Renal cortex interstitium (tissue), 11 donors: ENCODE data around the gene HAGH. TPM values are rescaled to one million over a fixed set of nuclear protein-coding genes. Genes with fewer than 3 reads are reported as not detected.

Experiments
- DNase-seq, 11 donors: peaks; one replicate each; pipeline ENCODE4 v3.0.0-alpha.2; 2013; ENCODE audit warnings: low read depth in 9 of 11, low spot score in 4 of 11; ENCODE audit errors: extremely low read depth in 1 of 11
- polyA plus RNA-seq, 3 donors: library from polyadenylated mRNA; unstranded; fragments of 120-200 nt; gene quantifications; one replicate each; pipeline ENCODE4 v1.2.1, GENCODE V29; 2013; ENCODE audit not compliant: insufficient read length in 3 of 3

Gene HAGH
- polyA plus RNA-seq, 3 donors = 31.3 to 43.8 (median 42.3) TPM

DNA sequence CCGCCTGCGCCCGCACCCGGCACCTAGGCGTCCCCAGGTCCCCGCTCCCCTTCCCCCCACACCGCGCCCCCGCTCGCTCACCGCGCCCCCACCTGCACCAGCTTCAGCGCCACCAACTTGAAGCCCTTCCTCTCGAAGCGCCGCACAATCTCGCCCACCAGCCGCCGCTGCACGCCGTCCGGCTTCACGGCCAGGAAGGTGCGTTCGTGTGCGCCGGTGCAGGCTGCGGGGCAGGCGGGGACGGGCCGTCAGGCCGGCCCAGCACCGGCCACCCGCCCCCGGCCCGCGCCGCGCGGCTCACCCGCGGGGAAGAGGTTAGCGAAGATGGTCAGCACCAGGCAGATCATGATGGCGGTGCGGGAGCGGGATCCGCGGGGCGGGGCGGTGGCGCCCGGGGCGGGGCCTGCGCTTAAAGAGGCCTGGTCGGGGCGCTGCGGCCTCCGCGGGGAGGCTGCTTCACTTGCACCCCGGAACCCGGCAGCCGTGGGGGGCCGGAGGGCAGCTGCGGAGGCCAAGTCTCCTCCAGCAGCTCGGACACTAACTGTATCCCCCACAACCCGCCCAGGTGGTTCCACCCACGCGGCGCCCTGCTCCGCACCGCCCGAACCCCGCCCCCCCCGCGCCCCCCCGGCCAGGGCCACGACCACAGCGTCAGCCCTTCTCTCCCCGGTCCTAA lies 55.3 kb downstream of the HAGH start, which contains the start of gene NME3:
Gene NME3, minus strand, starts transcription at position 356 of the 676 bp plus-strand sequence. Its CDS starts 9 bp downstream, at position 347.
- DNase-seq = no peak

DNA sequence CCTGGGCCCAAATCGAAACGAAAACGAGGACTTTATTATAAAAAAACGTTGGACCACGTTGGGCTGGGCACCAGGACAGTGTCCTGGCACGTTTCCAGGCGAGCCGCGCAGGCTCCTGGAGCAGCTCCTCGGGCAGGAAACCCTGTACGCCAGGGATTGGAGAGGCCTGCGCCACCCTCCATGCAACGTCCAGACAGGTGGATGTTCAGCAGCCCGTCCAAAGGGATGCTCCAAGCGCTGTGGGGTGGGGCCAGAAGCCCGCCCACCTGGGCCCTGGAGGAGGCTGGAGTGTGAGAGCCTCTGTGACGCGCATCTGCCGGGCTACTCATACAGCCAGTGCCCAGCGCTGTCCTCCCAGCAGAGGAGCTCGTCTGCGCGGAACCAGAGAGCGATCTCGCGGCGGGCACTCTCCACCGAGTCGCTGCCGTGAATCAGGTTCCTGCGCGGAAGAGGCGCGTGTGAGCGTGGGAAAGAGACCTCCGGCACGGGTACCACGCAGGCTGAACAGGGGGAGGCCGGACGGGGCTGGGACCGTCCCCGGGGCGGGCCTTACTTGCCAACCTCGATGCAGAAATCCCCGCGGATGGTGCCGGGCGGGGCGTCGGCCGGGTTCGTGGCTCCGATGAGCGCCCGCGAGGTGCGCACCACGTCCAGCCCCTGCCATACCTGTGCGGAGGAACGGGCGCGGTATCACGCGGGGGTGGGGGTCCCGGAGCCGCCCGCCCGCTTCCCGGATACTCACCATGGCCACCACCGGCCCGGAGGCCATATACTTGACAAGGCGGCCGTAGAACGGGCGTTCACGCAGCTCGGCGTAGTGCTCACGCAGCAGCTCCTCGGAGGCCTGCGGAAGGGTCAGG lies 56.1 kb downstream of the HAGH start:
- no peak for DNase-seq

DNA sequence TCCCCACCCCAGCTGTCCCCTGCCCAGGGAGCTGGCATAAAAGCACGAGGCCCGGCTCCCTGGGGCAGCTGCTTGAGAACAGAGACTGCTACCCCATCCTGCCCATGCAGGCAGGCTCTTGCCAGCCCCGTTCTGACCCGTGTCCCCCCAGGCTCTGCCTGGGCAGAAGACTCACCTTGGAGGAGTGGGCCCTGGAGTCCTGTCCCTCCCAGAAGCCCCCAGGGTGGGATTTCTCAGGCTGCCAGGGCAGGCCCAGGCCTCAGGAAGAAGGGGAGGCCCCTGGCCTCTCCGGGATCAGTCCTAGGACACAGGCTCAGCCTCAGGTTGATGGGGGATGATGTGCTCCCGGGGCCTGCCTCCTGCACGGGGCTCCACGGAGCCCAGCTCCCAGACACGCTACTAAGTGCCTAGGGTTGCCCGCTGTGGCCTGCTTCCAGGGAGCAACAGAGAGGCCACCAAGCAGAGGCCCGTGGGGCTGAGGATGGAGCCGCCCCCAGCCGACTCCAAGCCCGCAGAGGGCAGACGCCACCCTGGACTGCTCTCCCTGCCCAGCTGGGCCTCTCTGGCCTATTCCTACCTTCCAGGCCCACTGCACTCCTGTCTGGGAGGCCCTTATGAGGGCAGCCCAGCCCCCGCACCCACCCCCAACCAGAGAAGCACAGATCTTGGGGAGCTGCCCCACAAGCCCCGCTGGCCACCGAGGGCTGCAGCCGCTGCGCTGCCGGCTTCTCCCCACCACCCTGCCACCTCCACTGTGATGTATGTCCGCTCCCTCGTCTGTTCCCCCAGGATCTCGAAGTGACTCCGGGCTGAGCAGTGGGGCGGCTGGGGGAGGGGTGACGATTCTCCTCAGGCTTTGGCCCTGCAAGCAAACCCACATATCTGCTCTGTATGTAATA lies 57.0 kb downstream of the HAGH start:
- DNase-seq = no peak

DNA sequence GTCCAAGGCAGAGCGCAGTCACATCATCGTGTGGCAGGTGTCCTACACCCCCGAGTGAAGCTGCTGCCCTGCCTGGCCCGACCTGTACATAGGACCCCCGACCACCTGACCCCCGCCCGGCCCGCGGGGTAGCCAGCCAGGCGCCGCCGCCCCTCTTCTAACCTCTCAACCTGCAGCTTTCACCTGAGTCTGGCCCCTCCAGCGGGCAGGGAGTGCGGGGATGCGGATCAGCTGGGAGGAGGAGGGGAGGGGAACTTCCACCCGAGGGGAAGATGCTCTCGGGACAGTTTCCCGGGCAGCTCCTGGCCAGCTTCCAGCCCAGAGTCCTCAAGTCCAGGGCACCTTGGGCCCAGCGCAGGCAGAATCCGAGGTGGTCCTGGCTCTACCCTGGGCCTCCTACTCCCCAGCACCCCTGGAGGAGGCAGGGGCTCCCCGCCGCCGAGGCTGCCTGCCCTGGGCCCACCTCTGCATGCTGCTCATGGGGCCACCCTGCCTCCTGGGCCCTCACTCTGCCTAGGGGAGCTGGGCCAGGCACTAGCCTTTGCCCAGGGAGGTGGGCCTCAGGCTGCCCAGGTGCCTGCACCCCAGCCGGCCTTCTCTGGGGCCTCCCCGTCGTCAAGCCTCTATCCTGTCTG lies 57.7 kb downstream of the HAGH start:
- DNase-seq = no peak

DNA sequence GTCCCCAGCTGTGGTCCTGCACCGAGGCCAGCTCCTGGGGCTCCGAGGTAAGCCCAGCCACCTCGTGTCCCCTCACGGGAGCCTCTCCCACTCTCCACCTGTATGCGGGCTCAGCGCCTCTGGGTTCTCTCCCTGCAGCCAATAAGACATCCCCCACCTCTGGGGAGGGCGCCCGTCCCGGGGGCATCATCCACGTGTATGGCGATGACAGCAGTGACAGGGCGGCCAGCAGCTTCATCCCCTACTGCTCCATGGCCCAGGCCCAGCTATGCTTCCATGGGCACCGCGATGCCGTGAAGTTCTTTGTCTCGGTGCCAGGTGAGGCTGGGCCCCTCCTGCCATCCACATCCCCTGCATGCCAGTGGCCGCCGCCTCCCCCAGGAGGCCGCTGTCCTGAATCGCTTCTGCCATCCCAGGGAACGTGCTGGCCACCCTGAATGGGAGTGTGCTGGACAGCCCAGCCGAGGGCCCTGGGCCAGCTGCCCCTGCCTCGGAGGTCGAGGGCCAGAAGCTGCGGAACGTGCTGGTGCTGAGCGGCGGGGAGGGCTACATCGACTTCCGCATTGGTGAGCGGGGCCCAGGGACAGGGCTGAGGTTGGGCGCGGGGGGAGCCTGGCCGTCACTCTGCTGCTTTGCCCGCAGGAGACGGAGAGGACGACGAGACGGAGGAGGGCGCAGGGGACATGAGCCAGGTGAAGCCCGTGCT lies 58.4 kb downstream of the HAGH start:
- DNase-seq = no peak

DNA sequence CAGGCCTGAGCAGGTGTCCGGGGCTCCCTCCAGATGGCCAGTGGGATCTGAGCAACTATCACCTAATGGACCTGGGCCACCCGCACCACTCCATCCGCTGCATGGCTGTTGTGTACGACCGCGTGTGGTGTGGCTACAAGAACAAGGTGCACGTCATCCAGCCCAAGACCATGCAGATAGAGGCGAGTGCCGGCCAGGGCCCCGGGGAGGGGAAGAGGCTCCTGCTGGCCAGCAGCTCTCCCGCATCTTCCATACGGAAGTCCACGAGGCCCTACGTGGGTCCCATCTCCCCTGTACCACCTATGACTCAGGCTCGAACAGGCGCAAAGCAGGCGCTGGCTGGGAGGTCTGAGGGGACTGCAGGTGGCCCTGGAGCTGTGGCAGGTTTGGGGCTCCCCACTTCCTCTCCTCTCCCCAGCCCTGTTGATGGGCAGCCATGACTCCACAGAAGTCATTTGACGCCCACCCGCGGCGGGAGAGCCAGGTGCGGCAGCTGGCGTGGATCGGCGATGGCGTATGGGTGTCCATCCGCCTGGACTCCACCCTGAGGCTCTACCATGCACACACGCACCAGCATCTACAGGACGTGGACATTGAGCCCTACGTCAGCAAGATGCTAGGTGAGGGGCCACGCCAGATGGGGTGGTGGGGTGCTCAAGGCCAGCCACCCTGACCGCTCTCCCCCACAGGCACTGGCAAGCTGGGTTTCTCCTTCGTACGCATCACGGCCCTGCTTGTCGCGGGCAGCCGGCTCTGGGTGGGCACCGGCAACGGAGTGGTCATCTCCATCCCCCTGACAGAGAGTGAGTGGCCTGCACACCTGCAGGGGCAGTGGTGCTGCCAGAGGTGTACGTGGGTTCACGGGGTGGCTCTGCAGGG lies 59.3 kb downstream of the HAGH start:
- DNase-seq = no peak

DNA sequence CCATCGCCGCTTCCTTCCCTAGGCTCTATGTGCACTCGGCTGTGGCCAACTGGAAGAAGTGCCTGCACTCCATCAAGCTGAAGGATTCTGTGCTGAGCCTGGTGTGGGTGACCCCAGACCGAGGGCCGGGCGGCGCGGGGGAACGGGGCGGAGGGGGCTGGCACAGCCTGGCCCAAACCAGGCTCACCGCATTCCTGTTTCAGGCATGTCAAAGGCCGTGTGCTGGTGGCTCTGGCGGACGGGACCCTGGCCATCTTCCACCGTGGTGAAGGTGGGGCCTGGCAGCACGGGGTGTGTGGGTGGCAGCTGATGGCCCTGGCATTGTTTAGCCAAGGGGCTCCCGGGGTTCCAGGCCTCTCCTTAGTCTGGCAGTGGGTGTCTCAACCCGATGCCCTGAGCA lies 59.9 kb downstream of the HAGH start:
- DNase-seq = no peak

DNA sequence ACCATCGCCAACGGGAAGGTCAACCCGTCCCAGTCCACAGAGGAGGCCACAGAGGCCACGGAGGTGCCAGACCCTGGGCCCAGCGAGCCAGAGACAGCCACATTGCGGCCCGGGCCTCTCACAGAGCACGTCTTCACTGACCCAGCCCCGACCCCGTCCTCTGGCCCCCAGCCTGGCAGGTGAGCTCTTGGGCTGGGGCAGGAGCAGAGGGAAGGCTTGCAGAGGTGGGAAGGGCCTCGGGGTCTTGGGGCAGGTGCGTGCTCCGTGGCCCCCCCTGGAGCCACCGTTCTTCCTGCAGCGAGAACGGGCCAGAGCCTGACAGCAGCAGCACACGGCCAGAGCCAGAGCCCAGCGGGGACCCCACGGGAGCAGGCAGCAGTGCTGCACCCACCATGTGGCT lies 60.4 kb downstream of the HAGH start:
- no peak for DNase-seq

DNA sequence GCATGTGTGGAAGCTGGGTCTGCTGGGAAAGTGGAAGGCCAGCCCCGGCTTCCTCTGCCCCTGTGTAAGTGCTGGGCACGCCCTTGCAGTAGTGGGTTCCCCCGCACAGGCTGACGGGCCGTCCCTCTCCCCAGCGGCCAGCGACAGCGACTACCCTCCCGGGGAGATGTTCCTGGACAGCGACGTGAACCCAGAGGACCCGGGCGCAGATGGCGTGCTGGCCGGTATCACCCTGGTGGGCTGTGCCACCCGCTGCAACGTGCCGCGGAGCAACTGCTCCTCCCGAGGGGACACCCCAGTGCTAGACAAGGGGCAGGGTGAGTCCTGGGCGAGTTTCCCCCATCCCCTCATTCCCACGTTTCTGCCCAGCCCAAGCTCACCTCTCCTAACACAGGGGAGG lies 60.8 kb downstream of the HAGH start:
- DNase-seq = no peak

DNA sequence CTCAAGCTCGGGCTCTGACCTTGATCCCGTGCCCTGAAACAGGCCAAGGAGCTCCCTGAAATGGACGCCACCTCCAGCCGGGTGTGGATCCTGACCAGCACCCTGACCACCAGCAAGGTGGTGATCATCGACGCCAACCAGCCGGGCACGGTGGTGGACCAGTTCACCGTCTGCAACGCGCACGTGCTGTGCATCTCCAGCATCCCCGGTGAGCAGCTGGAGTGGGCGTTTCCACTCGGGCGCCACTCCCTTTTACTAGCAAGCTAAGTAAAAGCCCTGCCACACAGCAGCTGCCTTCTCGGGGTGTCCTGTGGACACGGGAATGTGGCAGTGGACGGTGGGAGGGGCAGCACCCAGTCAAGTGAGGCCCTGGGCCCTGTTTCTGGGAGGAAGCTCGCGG lies 61.7 kb downstream of the HAGH start:
- DNase-seq = no peak

DNA sequence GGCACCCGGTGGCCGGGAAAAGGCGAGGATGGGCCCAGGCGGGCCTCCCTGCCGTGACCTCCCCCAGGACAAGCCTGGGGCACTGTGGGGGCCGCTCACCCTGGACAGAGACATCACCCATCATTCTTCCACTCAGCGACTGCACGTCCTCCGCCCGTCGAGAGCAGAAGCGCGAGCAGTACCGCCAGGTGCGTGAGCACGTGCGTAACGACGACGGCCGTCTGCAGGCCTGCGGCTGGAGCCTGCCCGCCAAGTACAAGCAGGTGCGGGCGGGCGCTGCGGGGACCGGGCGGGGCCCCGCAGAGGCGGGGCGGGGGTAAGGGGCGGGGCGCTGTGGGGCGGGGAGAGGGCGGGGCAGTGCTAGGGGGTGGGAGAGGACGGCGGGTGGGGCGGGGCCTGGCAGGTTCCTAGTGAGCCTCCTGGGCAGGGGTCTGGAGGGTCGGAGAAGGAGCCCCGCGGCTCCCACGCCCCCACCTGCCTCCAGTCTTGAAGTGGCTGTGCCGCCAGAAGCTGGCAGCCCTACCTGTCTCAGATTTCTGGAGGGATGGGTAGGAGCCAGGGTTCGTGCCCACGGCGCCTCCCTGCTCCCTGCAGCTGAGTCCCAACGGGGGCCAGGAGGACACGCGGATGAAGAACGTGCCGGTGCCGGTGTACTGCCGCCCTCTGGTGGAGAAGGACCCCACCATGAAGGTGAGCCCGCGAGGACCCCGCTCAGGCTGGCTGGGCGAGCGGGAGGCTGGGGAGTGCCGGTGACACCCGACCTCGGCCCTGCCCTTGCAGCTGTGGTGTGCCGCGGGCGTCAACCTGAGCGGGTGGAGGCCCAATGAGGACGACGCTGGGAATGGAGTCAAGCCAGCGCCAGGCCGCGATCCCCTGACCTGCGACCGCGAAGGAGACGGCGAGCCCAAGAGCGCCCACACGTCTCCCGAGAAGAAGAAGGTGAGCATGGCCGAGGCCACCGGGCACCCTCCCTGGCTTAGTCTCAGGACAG lies 62.8 kb downstream of the HAGH start:
- peak in 1 of 11 donors; percentile 50 for DNase-seq

DNA sequence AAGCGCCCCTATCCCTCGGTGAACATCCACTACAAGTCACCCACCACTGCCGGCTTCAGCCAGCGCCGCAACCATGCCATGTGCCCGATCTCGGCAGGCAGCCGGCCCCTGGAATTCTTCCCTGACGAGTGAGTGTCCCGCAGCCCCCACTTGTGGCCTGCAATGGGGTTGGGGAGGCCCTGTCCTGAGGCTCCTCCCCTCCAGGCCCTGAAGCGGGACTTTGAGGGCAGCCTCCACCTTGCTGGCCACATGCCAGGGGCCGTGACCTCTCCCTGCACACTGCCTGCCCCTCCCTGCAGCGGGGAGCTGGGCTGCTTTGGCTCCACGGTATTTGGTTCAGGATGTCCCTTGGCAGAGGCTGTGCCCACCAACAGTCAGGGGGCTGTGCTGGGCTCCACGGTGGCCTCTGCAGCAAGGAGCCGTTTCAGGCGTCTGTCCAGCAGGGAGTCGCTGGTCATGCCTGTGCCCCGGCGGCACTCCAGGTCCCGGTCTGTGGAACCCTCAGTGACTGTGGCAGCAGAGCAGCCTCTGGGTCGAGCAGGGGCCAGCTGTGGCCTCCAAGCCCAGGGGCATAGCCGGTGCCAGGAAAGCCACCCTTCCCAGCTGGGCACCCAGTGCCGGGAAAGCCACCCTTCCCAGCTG lies 63.6 kb downstream of the HAGH start:
- DNase-seq = no peak

DNA sequence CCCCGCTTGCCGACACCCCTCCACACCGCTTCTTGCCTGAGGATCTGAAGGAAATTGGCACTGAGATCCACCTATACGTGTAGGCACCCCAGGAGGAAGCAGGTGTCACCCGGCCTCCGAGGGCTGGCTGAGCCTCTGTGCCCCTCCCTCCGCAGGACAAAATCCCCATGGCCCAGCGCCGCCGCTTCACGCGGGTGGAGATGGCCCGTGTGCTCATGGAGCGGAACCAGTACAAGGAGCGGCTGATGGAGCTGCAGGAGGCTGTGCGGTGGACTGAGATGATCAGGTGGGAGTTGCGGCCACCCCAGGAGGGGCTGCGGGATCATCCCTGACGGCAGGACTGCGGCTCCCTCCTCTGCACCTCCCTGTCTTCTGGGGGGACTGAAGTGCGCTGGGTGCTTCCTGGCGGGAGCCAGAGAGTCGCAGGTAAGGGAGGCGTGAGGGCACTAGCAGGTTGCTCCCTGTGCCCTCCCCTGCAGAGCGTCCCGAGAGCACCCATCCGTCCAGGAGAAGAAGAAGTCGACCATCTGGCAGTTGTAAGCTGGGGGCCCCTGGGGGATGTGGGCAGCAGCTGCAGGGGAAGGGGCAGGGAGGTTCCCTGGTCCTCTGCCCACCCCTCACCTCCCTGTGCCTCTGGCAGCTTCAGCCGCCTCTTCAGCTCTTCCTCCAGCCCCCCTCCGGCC lies 64.3 kb downstream of the HAGH start:
- DNase-seq = no peak

DNA sequence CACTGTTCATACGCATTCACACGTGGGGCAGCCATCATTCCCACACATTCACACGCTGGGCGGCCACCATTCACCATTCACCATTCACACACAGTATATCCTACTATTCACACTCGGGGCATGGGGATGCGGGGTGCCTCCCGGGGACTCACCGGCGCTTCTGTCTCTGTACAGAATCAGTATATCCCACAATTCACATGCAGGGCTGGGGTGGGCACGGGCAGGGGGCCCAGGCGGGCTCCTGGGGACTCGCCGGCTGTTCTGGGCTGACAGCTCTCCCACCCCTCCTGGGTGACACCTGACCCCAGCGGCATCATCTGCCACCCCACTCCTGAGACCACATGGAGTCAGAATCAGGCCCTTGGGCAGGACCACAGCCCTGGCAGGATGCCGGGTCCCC lies 64.9 kb downstream of the HAGH start:
- DNase-seq = no peak

DNA sequence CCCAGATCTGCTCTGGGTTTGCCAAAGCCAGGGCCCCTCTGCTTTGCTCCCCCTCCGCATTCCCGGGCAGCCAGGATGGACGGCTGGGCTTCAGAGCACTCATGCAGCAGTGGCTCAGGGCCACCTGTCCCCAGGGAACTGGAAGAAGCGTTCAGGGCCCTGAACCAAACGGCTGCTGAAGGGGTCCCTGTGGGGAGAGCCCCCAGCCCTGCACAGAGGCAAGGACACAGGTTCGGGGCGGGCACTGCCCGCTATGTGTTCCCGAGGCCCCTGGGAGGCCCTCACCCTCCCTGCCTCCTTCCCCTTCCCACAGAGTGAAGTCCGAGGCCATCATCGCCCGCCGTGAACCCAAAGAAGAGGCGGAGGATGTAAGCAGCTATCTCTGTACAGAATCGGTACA lies 65.7 kb downstream of the HAGH start:
- no peak for DNase-seq
